ENCODE results near the gene B3GAT3. TPM values are rescaled to one million over a fixed set of nuclear protein-coding genes. Genes with fewer than 3 reads are reported as not detected.

Gene B3GAT3
- polyA plus RNA-seq, 1 donor from 2014 or later, result 102 TPM

DNA sequence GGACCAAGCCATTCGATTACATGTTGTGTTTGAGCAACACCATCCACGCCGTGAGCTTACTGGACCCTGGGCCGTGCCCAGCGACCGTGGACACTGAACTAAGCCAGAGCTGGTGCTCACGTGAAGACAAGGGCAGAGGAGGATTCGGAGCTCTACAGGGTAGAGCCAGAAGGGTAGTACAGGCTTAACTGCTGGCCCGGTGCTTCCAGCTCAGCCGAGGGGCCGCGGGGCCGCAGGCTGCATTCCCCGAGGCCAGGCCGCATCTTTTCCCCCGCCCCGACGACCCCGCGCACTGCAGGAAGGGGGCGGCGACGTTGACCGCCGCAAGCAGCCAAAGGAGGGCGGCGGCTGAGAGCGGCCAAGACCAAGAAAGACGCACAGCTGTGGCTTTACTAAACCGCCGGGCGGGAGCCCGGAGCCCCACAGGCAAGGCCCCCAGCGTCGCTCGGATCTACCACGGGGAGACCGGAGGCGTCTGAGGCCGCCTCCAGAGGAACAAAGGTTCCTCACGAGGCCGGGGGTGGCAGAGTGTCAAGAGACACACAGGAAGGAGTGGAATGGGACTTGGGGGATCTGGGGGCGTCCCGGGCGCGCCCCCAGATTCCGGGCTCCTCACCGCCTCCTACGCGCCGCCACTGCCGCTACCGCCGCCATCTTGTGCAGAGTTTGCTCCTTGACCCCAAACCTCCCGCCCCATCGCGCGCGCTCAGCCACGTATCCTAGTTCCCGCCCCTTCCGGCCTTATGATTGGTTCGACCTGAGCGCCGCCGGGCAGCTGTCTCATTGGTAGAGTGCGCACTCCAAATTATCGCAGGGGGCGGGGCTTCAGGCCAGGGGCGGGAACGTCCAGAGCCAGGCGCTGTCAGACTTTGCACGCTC lies 24.4 kb upstream of the B3GAT3 start, which contains the start of gene GANAB:
Gene GANAB, minus strand, starts transcription at position 668 of the 879 bp plus-strand sequence. Its CDS starts 14 bp downstream, at position 654.
- Histone ChIP-seq H3F3A (ENCODE audit: insufficient read depth, low read length, poor library complexity, severe bottlenecking) (no peaks in the 10 kb centered on the region), H2AFZ (ENCODE audit: low read depth, low read length) (peak within 1 kb of the TSS; percentile 33), H4K20me1 (ENCODE audit: insufficient read depth) (no peaks in the 10 kb centered on the region), H3K27me3 (ENCODE audit: insufficient read depth, low read depth, low read length) (no peaks in the 10 kb centered on the region), H3K79me2 (replicated peaks; ENCODE audit: insufficient read depth, low read length) (peaks cover 21% of the 10 kb centered on the region), H3K4me2 (ENCODE audit: low read length) (peak within 1 kb of the TSS; percentile 92), H3K4me3 (ENCODE audit: low read length) (peak within 1 kb of the TSS; percentile 99), H3K9me3 (ENCODE audit: low read length) (no peaks in the 10 kb centered on the region), H3K27ac (ENCODE audit: low read length) (peak within 1 kb of the TSS; percentile 81), H3K36me3 (ENCODE audit: insufficient read depth, low read length) (no peaks in the 10 kb centered on the region), H3K9me2 (ENCODE audit: insufficient read depth, low read length) (no peaks in the 10 kb centered on the region), H3K9ac (ENCODE audit: low read length) (peak within 1 kb of the TSS; percentile 90)
- no peak for TF ChIP-seq EZH2 (IDR thresholded peaks at IDR 0.05; ENCODE audit: borderline replicate concordance, insufficient read depth, low read length, poor library complexity, severe bottlenecking)
- TF ChIP-seq TAF1 (IDR thresholded peaks at IDR 0.05; ENCODE audit: low read depth), result peak; percentile 92
- TF ChIP-seq, protein P1, sequence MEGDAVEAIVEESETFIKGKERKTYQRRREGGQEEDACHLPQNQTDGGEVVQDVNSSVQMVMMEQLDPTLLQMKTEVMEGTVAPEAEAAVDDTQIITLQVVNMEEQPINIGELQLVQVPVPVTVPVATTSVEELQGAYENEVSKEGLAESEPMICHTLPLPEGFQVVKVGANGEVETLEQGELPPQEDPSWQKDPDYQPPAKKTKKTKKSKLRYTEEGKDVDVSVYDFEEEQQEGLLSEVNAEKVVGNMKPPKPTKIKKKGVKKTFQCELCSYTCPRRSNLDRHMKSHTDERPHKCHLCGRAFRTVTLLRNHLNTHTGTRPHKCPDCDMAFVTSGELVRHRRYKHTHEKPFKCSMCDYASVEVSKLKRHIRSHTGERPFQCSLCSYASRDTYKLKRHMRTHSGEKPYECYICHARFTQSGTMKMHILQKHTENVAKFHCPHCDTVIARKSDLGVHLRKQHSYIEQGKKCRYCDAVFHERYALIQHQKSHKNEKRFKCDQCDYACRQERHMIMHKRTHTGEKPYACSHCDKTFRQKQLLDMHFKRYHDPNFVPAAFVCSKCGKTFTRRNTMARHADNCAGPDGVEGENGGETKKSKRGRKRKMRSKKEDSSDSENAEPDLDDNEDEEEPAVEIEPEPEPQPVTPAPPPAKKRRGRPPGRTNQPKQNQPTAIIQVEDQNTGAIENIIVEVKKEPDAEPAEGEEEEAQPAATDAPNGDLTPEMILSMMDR (IDR thresholded peaks at IDR 0.05; ENCODE audit: poor library complexity, severe bottlenecking), result peak; percentile 13
- peak; percentile 75 for TF ChIP-seq MXI1 (conservative IDR thresholded peaks at IDR 0.05; ENCODE audit: poor library complexity, severe bottlenecking)
- no peak for TF ChIP-seq RAD21 (conservative IDR thresholded peaks at IDR 0.05)
- peak; percentile 97 for TF ChIP-seq POLR2AphosphoS5 (IDR thresholded peaks at IDR 0.05)
- TF ChIP-seq SMC3 (conservative IDR thresholded peaks at IDR 0.05; ENCODE audit: poor library complexity), result no peak
- TF ChIP-seq, protein P2, sequence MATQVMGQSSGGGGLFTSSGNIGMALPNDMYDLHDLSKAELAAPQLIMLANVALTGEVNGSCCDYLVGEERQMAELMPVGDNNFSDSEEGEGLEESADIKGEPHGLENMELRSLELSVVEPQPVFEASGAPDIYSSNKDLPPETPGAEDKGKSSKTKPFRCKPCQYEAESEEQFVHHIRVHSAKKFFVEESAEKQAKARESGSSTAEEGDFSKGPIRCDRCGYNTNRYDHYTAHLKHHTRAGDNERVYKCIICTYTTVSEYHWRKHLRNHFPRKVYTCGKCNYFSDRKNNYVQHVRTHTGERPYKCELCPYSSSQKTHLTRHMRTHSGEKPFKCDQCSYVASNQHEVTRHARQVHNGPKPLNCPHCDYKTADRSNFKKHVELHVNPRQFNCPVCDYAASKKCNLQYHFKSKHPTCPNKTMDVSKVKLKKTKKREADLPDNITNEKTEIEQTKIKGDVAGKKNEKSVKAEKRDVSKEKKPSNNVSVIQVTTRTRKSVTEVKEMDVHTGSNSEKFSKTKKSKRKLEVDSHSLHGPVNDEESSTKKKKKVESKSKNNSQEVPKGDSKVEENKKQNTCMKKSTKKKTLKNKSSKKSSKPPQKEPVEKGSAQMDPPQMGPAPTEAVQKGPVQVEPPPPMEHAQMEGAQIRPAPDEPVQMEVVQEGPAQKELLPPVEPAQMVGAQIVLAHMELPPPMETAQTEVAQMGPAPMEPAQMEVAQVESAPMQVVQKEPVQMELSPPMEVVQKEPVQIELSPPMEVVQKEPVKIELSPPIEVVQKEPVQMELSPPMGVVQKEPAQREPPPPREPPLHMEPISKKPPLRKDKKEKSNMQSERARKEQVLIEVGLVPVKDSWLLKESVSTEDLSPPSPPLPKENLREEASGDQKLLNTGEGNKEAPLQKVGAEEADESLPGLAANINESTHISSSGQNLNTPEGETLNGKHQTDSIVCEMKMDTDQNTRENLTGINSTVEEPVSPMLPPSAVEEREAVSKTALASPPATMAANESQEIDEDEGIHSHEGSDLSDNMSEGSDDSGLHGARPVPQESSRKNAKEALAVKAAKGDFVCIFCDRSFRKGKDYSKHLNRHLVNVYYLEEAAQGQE (IDR thresholded peaks at IDR 0.05; ENCODE audit: borderline replicate concordance), result peak; percentile 79
- TF ChIP-seq EP300 (conservative IDR thresholded peaks at IDR 0.05; ENCODE audit: poor library complexity, severe bottlenecking), result peak; percentile 28

DNA sequence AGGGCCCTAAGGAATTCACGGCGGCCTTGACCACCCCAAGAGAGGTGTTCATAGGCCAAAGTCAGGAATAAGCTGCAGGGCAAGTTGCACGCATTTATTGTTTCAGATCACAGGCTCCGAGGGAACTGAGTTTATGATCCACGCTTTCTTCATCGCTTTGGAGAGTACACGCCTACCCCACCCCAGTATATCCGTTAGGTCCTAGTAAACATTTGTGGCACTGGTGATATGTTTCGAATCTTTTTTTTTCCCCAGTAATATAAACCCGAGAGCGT lies 23.8 kb upstream of the B3GAT3 start:
- Histone ChIP-seq H3K9me3 (ENCODE audit: low read length) (no peaks in the 10 kb centered on the region), H3K27ac (ENCODE audit: low read length) (peak overlapping the region; percentile 81), H3K36me3 (ENCODE audit: insufficient read depth, low read length) (no peaks in the 10 kb centered on the region), H2AFZ (ENCODE audit: low read depth, low read length) (peak overlapping the region; percentile 33), H3K9ac (ENCODE audit: low read length) (peak overlapping the region; percentile 90), H3K9me2 (ENCODE audit: insufficient read depth, low read length) (no peaks in the 10 kb centered on the region), H3F3A (ENCODE audit: insufficient read depth, low read length, poor library complexity, severe bottlenecking) (no peaks in the 10 kb centered on the region), H3K4me3 (ENCODE audit: low read length) (peak overlapping the region; percentile 99), H3K4me2 (ENCODE audit: low read length) (peak overlapping the region; percentile 92), H3K79me2 (replicated peaks; ENCODE audit: insufficient read depth, low read length) (peaks cover 21% of the 10 kb centered on the region), H4K20me1 (ENCODE audit: insufficient read depth) (no peaks in the 10 kb centered on the region), H3K27me3 (ENCODE audit: insufficient read depth, low read depth, low read length) (no peaks in the 10 kb centered on the region)
- TF ChIP-seq EP300 (conservative IDR thresholded peaks at IDR 0.05; ENCODE audit: poor library complexity, severe bottlenecking), result no peak
- TF ChIP-seq RAD21 (conservative IDR thresholded peaks at IDR 0.05), result no peak
- TF ChIP-seq, protein P1 (IDR thresholded peaks at IDR 0.05; ENCODE audit: poor library complexity, severe bottlenecking), result no peak
- no peak for TF ChIP-seq MXI1 (conservative IDR thresholded peaks at IDR 0.05; ENCODE audit: poor library complexity, severe bottlenecking)
- TF ChIP-seq, protein P2 (IDR thresholded peaks at IDR 0.05; ENCODE audit: borderline replicate concordance), result no peak
- no peak for TF ChIP-seq EZH2 (IDR thresholded peaks at IDR 0.05; ENCODE audit: borderline replicate concordance, insufficient read depth, low read length, poor library complexity, severe bottlenecking)
- no peak for TF ChIP-seq TAF1 (IDR thresholded peaks at IDR 0.05; ENCODE audit: low read depth)
- TF ChIP-seq POLR2AphosphoS5 (IDR thresholded peaks at IDR 0.05), result no peak
- no peak for TF ChIP-seq SMC3 (conservative IDR thresholded peaks at IDR 0.05; ENCODE audit: poor library complexity)
